A549 (cell line): ENCODE data around the gene FOXJ2.

Experiments used
- CTCF ChIP-seq: fragments of >200 bp; sonication (Bioruptor Twin); formaldehyde crosslinking; IDR thresholded peaks from 3 replicates; pipeline ENCODE4 v1.5.1; 2016
- MAFK ChIP-seq: fragments of 450-650 bp; IDR thresholded peaks from 2 replicates; pipeline ENCODE4 v1.6.1; 2014; ENCODE audit not compliant: partially characterized antibody

- TF ChIP-seq CTCF (no peak), MAFK (no peak)
These were observed 6.1 kb upstream of the FOXJ2 start for GRCh38 chr12:8026291-8026900.
